ENCODE measurements around the gene ANKRD10.

Gene ANKRD10

DNA sequence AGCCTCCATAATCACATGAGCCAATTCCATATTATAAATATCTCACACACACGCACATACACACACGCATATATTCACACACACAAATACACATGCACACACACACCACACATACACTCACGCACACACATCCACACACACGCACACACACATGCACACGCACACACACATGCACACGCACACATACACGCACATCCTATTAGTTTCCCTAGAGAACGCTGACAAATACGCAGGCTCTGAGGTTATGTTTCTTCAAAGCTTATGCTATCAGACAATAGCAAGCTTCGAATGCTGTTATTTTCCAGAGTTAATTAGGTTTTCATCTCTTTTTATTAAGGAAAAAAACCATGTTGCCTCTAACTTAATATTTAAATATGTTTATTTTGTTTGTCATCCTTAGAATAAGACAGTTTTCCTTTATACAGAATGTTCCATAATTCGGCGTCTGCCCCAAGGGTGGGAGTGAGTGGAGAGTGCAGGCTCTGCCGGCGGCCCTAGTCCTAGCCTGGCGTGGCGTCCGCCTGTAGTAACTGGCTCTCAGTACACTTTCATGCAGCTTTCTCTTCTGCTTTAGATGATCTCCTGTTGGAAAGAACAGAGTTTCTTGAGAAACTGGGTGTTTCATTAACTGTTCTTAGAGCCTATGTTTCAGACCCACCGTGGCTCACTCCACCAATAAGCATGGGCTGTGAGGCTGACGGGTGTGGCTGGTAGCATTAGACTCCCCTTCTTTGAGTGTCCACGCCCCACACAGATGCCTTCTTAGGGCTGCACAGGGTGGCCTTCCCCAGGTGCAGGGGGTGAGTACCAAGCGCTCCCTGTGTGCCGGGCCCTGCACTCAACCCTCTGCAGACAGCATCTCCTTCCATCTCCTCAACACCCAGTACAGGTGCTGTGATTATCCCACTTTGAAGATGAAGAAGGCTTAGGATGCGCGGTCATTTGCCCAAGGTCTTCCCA lies 30.4 kb upstream of the ANKRD10 start:
- no peak for DNase-seq

DNA sequence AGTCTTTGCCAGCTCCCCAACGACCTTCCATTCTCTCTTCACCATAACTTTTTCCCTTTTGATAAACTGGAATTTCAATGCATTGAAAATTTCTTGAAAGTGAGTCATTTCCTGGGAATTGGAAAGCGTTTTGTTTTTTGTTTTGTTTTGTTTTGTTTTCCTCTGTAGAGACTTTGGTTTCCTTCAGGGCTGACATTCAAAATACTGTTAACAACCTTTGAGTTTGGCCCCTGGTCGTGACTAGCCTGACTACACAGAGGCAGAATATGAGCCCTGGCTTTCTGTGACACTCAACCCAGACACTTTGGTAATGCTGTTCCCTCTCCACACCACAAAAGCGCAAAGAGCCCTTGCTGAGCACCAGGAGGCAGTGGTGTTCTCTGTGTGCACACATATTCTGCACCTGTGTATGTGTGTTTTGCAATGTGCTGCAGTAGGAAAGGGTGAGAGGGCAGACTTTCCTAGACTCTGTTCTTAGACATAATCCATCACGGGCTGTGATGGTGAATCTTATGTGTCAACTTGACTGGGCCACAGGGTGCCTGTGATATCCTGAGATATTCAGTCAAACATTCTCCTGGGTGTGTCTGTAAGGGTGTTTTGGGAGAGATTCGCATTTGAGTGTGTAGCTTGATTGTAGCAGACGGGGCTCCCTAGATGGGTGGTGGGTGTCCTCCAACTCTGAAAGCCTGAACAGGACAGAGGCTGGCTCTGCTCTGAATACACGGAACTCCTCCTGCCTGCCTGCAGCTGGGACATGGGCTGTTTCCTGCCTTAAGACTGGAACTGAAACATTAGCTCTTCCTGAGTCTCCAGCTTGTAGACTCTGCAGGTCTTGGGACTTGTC lies 29.5 kb upstream of the ANKRD10 start:
- DNase-seq: peak; percentile 15

GRCh38 chr13:110942248-110942981 lies 27.5 kb upstream of the ANKRD10 start:
- peak; percentile 29 for DNase-seq

DNA sequence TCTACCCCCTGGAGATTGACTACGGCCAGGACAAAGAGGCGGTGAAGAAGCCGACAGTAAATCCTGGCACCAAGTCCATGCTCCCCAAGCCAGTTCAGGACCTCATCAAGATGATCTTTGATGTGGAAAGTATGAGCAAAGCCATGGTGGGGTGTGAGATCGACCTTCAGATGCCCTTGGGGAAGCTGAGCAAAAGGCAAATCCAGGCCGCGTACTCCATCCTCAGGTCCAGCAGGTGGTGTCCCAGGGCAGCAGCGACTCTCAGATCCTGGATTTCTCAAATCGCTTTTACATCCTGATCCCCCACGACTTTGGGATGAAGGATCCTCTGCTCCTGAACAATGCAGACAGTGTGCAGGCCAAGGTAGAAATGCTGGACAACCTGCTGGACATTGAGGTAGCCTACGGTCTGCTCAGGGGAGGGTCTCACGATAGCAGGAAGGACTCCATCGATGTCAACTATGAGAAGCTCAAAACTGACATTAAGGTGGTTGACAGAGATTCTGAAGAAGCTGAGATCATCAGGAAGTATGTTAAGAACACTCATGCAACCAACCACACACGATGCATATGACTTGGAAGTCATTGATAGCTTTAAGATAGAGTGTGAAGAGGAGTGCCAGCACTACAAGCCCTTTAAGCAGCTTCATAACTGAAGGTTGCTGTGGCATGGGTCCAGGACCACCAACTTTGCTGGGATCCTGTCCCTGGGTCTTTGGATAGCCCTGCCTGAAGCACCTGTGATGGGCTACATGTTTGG lies 24.0 kb upstream of the ANKRD10 start:
- DNase-seq: no peak

GRCh38 chr13:110937511-110938285 lies 22.8 kb upstream of the ANKRD10 start:
- DNase-seq: no peak

GRCh38 chr13:110936519-110936918 lies 21.6 kb upstream of the ANKRD10 start:
- no peak for DNase-seq

GRCh38 chr13:110932588-110932987 lies 17.7 kb upstream of the ANKRD10 start:
- DNase-seq: no peak

- DNase-seq: no peak
These were observed 14.4 kb upstream of the ANKRD10 start for GRCh38 chr13:110929104-110929777.

DNA sequence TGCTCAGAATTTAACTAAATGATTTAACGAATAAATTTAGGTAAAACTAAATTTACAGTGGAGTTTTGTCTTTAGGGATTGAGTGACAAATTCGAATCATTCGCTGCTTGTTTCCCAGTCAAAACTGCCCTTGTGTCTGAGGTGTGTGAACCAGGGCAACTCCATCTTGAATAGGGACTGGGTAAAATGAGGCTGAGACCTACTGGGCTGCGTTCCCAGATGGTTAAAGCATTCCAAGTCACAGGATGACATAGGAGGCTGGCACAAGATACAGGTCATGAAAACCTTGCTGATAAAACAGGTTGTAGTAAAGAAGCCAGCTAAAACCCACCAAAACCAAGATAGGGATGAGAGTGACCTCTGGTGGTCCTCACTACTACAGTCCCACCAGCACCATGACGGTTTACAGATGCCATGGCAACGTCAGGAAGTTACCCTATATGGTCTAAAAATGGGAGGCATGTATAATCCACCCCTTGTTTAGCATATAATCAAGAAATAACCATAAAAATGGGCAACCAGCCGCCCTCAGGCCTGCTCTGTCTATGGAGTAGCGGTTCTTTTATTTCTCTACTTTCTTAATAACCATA lies 10.2 kb upstream of the ANKRD10 start:
- no peak for DNase-seq

- no peak for DNase-seq
These were observed 9.7 kb upstream of the ANKRD10 start for GRCh38 chr13:110924639-110924934.

DNA sequence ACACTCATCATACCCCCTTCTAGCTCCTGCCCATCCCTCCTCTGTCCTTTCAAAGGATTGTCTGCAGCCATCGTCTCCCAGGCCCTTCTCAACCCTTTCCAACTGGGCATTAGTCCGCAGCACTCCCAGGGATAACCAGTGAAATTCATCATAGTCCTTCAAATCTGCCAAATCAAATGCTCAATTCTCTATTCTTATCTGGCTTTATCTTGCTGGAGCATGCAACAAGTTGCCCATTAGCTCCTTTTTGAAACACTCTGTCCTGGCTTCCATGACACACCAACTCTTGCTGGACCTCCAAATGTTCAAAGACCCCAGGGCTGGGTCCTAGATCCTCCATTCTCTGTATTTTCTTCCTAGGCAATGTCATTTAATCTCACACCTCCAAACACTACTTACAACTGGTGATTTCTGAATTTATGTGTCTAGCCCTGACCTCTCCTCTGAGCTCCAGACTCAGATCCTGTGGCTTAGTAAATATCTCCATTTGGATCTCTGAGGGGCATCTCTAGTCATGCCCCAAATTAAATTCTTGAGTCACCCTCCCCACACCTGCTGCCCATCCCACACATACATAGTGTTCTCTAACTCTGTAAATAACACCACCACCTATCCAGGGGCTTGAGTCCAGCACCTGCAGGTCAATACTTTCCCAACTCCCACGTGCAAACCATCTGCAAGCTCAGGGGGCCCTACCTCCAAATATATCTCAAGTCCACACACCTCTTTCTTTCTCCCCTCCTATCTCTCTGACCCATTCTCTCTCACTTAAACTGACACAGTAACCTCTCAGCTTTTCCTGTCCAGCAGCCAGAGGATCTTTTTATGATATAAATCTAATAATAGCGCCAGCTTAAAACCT lies 9.1 kb upstream of the ANKRD10 start:
- DNase-seq: no peak

GRCh38 chr13:110923086-110923485 lies 8.2 kb upstream of the ANKRD10 start:
- no peak for DNase-seq

- DNase-seq: no peak
These were observed 7.6 kb upstream of the ANKRD10 start for GRCh38 chr13:110922506-110922905.

- no peak for DNase-seq
These were observed 6.8 kb upstream of the ANKRD10 start for GRCh38 chr13:110921695-110922094.

GRCh38 chr13:110921209-110921608 lies 6.3 kb upstream of the ANKRD10 start:
- no peak for DNase-seq

GRCh38 chr13:110920038-110920437 lies 5.2 kb upstream of the ANKRD10 start:
- DNase-seq: no peak

DNA sequence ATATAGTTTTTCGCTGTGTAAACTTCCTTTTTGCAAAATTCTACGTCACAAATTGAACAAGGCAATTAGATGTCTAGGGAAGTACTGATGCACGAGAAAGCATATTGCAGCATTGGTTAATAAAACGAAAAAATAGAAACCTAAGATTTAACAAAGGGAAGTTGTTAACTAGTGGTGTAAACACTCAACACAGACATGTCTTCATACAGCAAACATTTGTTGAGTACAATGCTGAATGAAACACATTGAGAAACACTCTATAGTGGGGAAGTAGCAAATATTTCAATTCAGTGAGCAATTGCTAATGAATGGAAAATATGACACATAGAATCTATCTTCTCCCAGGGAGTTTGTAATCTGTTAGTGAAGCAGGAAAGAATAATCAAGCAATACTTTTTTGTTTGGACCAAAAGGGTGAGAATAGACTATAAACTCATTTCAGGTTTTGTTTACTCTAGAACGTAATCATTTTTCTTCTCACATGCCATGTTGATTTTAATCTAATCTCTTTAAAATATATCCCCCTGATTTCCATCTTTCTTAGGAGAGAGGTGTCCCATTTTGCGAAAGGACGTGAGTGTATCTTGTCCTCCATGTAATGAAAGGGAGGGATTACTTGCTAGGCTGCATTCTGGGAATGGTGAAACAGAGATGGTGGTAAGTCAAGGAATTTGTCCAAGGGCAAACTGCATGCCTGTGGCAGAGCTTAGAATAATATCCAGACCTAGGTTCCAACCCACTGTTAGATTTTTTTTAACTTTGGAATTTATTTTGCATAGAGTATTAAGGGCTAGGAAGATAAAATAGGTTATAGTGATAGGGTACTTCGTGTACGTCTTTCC lies 1.7 kb upstream of the ANKRD10 start:
- DNase-seq: no peak

DNA sequence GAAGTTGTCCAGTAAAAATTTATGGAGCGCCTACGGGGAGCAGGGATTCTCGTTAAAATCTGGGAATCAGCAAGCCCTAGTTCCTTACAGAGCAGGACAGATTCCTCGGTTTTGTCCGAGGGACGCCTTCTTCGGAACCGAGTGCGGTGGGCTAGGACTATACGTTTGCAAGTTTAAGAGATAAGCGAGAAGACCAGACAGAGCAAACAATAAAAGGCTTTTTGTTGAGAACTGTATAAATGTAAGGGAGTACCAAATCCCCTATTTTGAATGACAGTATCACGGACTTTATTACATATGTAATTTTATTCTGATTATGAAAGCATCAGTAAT lies 971 bp upstream of the ANKRD10 start:
- no peak for DNase-seq
